GM13976 (cell line): ENCODE results near the gene SLC5A6.
A peak's percentile ranks its signal among the peaks of the same experiment; 100 is the strongest.

ENCODE experiments used
- DNase-seq: peaks from one replicate; pipeline ENCODE4 v3.0.0; 2012; ENCODE audit warnings: low spot score
- CTCF ChIP-seq: IDR thresholded peaks from 2 replicates; pipeline ENCODE4 v1.5.1; 2012; ENCODE audit warnings: borderline replicate concordance, mild to moderate bottlenecking; ENCODE audit not compliant: insufficient read depth; ENCODE audit errors: extremely low read depth, missing control alignments, control extremely low read depth
- in situ Hi-C: fragments of 300-500 bp; cut with MboI; formaldehyde crosslinking; loops from one replicate; pipeline ENCODE4 v1.12.0; 2022; ENCODE audit warnings: low sequenced_read_pairs, mixed read lengths, inconsistent platforms; ENCODE audit not compliant: unreplicated experiment

Gene SLC5A6

GRCh38 chr2:27209621-27210401, 2.3 kb downstream of the SLC5A6 start:
- in situ Hi-C loops: no loop called here
- peak; percentile 52 for DNase-seq
- no peak for TF ChIP-seq CTCF

- no peak for DNase-seq
- in situ Hi-C loops: no loop called here
- TF ChIP-seq CTCF: no peak
Measured at GRCh38 chr2:27208486-27209050, 3.5 kb downstream of the SLC5A6 start.

- no peak for DNase-seq
- in situ Hi-C loops: no loop called here
- TF ChIP-seq CTCF: no peak
Measured at GRCh38 chr2:27206346-27206745, 5.7 kb downstream of the SLC5A6 start.

- in situ Hi-C loops: no loop called here
- DNase-seq: peak; percentile 10
- no peak for TF ChIP-seq CTCF
Measured at GRCh38 chr2:27205206-27205605, 6.9 kb downstream of the SLC5A6 start.

- in situ Hi-C loops: no loop called here
- peak; percentile 9 for DNase-seq
- TF ChIP-seq CTCF: no peak
Measured at GRCh38 chr2:27204566-27204965, 7.5 kb downstream of the SLC5A6 start.

GRCh38 chr2:27203741-27204140, 8.3 kb downstream of the SLC5A6 start:
- in situ Hi-C loops: no loop called here

More at GRCh38 chr2:27203741-27204140, 8.3 kb downstream of the SLC5A6 start:
- DNase-seq: no peak
- TF ChIP-seq CTCF: no peak
